Stimulated activated CD8-positive, alpha-beta memory T cell treated with anti-CD3 and anti-CD28 coated beads, Interleukin-4, amount 100 ng/mL, for 1 hour (primary cell): Measurements from ENCODE around the gene NPAS4.

ENCODE experiments used
- DNase-seq, 2 donors: peaks; one replicate each; pipeline ENCODE4 v3.0.0-alpha.2; 2020; ENCODE audit warnings: low read depth in 2 of 2, low spot score in 1 of 2

NPAS4 gene

DNA sequence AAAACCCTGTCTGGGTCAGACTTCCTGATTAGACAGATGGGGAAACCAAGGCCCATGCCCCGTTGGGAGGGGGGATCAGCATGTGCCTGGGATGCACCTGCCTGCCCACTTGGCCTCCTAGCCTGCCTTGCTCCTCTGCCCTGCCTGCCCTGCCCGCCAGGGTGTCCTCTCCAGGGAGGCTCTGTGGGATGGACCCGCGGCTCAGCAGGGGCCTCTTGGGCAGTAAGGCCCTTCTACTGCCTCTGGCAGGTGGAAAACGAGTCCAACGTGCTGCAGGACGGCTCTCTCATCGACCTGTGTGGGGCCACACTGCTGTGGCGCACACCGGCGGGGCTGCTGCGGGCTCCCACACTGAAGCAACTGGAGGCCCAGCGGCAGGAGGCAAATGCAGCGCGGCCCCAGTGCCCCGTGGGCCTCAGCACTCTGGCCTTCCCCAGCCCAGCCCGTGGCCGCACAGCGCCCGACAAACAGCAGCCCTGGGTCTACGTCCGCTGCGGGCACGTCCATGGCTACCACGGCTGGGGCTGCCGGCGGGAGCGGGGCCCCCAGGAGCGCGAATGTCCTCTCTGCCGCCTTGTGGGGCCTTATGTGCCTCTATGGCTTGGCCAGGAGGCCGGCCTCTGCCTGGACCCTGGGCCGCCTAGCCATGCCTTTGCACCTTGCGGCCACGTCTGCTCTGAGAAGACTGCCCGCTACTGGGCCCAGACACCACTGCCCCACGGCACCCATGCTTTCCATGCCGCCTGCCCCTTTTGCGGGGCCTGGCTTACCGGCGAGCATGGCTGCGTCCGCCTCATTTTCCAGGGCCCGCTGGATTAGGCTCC lies 54.7 kb downstream of the NPAS4 start:
- no peak for DNase-seq
